ENCODE results near the gene CPSF2. TPM values are rescaled to one million over a fixed set of nuclear protein-coding genes. Genes with fewer than 3 reads are reported as not detected.
"Not testable (repeated sequence)": the region's sequence is repeated elsewhere in the genome, so short reads cannot be mapped to it uniquely, and the experiment has no call there.

CPSF2 gene
- total RNA-seq, 1 experiment from 2014 or later, result 66.6 TPM

DNA sequence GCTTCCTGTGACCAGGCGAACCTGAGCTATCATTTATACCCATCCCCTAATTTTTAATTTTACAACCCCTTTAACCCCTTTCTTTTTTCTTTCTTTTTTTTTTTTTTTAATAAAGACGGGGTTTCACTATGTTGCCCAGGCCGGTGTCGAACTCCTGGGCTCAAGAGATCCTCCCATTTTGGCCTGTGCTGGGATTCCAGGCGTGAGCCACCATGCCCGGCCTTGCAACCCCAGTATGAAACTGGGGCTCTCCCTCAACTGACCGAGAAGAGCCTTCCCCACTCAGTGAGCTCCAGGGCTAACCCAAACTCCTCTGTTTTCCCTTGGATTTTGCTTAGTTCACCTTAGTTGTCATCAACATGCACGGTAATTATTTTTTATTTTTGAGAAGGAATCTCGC is 992 bp downstream of the CPSF2 start:
- peaks cover 20% of the 10 kb centered on the region for H3K36me3 ChIP-seq
- H3K9me3 ChIP-seq (replicated peaks), result no peaks in the 10 kb centered on the region
- no peaks in the 10 kb centered on the region for H3K27me3 ChIP-seq
- peak overlapping the region; percentile 96 for H3K4me3 ChIP-seq
- H3K4me1 ChIP-seq, result no peaks in the 10 kb centered on the region; the same call in 1 of the 2 replicates
- no peak for DNase-seq
- H3K27ac ChIP-seq, result peak overlapping the region; percentile 97; the same call in 1 of the 2 replicates

- DNase-seq, result no peak
Measured at GRCh38 chr14:92134456-92134855, 12.7 kb downstream of the CPSF2 start.

DNA sequence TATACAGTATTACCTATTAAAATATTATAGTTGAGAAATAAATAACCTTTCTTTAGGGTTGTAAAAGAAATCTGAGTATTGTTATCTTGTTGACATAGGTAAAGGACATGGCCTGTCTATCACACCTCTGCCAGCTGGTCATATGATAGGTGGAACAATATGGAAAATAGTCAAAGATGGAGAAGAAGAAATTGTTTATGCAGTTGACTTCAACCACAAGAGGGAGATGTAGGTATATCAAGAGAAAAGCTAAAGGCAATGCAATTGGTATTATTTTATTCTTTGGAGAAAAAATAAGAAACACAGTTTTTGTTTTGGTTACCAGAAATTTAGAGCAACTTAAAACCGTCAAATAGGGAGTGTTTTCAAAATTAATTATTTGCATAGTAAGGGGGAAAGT is 13.5 kb downstream of the CPSF2 start:
- Histone ChIP-seq H3K4me1 (no peaks in the 10 kb centered on the region), H3K27ac (no peak overlapping the region), H3K36me3 (peaks cover 59% of the 10 kb centered on the region), H3K9me3 (replicated peaks) (no peaks in the 10 kb centered on the region), H3K4me3 (no peak overlapping the region), H3K27me3 (no peaks in the 10 kb centered on the region)
- peak in 1 of 2 experiments; percentile 7 for DNase-seq

More at GRCh38 chr14:92134456-92134855, 12.7 kb downstream of the CPSF2 start:
- no peak overlapping the region for H3K4me3 ChIP-seq
- no peaks in the 10 kb centered on the region for H3K9me3 ChIP-seq (replicated peaks)
- H3K36me3 ChIP-seq, result peaks cover 56% of the 10 kb centered on the region
- no peaks in the 10 kb centered on the region for H3K27me3 ChIP-seq
- H3K27ac ChIP-seq, result no peak overlapping the region
- no peaks in the 10 kb centered on the region for H3K4me1 ChIP-seq

- no peaks in the 10 kb centered on the region for H3K9me3 ChIP-seq (replicated peaks)
- DNase-seq, result peak in 1 of 2 experiments; percentile 10
- no peaks in the 10 kb centered on the region for H3K4me1 ChIP-seq
- peaks cover 79% of the 10 kb centered on the region for H3K36me3 ChIP-seq
- H3K27ac ChIP-seq, result no peak overlapping the region
- H3K4me3 ChIP-seq, result no peak overlapping the region
- no peaks in the 10 kb centered on the region for H3K27me3 ChIP-seq
Measured at GRCh38 chr14:92143309-92143708, 21.5 kb downstream of the CPSF2 start.

- DNase-seq, result no peak
- H3K9me3 ChIP-seq (replicated peaks), result no peaks in the 10 kb centered on the region
- no peaks in the 10 kb centered on the region for H3K4me1 ChIP-seq
- H3K27ac ChIP-seq, result no peak overlapping the region
- peaks cover 73% of the 10 kb centered on the region for H3K36me3 ChIP-seq
- no peaks in the 10 kb centered on the region for H3K27me3 ChIP-seq
- H3K4me3 ChIP-seq, result no peak overlapping the region
Measured at GRCh38 chr14:92143962-92144361, 22.2 kb downstream of the CPSF2 start.

- Histone ChIP-seq H3K36me3 (peaks cover 71% of the 10 kb centered on the region), H3K4me3 (no peak overlapping the region), H3K4me1 (no peaks in the 10 kb centered on the region), H3K9me3 (replicated peaks) (no peaks in the 10 kb centered on the region), H3K27ac (no peak overlapping the region), H3K27me3 (no peaks in the 10 kb centered on the region)
- no peak for DNase-seq
Measured at GRCh38 chr14:92144708-92145107, 22.9 kb downstream of the CPSF2 start.

DNA sequence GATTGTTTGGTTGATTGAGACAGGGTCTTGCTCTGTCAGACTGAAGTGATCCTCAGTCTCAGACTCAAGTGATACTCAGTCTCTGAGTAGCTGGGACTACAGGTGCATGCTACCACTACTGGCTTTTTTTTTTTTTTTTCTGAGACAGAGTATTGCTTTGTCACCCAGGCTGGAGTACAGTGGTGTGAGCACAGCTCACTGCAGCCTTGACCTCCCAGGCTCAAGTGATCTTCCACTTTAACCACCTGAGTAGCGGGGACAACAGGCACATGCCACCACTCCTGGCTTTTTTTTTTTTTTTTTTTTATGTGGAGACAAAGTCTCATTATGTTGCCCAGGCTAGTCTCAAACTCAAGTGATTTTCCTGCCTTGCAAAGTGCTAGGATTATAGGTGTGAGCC is 31.8 kb downstream of the CPSF2 start:
- Histone ChIP-seq H3K27ac (no peak overlapping the region), H3K27me3 (no peaks in the 10 kb centered on the region), H3K9me3 (replicated peaks) (no peaks in the 10 kb centered on the region), H3K4me3 (no peak overlapping the region), H3K4me1 (no peaks in the 10 kb centered on the region), H3K36me3 (peaks cover 54% of the 10 kb centered on the region)
- no peak for DNase-seq

DNA sequence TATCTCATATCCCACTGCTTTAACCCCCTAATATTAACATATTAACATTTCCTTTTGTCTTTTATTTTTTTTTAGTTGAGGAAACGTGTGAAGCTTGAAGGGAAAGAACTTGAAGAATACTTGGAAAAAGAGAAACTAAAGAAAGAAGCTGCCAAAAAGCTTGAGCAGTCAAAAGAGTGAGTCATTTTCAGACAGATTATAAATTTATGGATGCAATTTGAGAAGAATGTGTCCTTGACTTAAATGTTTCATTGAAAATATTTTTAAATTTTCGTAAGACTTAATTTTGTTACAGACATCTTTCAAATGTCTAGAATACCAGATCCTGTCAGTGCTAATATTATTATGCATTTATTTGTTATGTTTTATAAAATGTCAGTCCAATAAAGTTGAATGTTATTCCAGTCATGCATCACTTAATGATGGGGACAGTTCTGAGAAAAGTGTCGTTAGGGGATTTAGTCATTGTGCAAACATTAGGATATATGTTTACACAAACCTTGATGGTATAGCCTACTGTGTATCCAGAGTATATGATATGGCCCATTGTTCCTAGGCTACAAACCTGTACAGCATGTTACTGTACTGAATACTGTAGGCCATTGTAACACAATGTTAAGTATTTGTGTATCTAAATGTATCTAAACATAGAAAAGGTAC is 32.6 kb downstream of the CPSF2 start:
- Histone ChIP-seq H3K27me3 (no peaks in the 10 kb centered on the region), H3K4me1 (no peaks in the 10 kb centered on the region), H3K9me3 (replicated peaks) (no peaks in the 10 kb centered on the region), H3K4me3 (no peak overlapping the region), H3K36me3 (peaks cover 58% of the 10 kb centered on the region), H3K27ac (no peak overlapping the region)
- DNase-seq, result no peak

DNA sequence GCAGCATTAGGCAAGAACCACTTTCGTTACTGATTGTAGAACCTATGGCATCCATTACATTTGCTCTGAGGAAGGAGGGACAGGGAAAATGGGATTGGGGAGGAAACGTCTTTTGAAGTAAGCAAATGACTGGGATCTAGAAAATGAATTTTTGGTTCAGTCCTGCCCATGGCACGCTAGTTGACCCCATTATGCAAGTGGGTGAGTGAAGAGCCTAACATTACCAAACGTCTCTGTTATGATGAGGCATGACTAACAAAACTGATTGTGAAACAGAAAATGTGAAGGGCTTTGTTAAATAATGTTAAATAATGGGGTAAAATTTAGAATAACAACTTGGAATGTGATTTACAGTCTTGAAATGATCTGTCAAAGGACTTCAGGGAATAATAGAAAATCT is 38.9 kb downstream of the CPSF2 start:
- Histone ChIP-seq H3K4me3 (no peak overlapping the region), H3K9me3 (replicated peaks) (peaks cover 4% of the 10 kb centered on the region; the same call in 1 of the 2 replicates), H3K27me3 (no peaks in the 10 kb centered on the region), H3K27ac (no peak overlapping the region), H3K4me1 (no peaks in the 10 kb centered on the region), H3K36me3 (peaks cover 90% of the 10 kb centered on the region)
- no peak for DNase-seq

GRCh38 chr14:92161521-92161920 is 39.8 kb downstream of the CPSF2 start:
- no peak for DNase-seq
- H3K4me3 ChIP-seq, result no peak overlapping the region
- no peaks in the 10 kb centered on the region for H3K27me3 ChIP-seq
- no peaks in the 10 kb centered on the region for H3K4me1 ChIP-seq
- no peak overlapping the region for H3K27ac ChIP-seq
- H3K36me3 ChIP-seq, result peaks cover 88% of the 10 kb centered on the region
- H3K9me3 ChIP-seq (replicated peaks), result peaks cover 8% of the 10 kb centered on the region

DNA sequence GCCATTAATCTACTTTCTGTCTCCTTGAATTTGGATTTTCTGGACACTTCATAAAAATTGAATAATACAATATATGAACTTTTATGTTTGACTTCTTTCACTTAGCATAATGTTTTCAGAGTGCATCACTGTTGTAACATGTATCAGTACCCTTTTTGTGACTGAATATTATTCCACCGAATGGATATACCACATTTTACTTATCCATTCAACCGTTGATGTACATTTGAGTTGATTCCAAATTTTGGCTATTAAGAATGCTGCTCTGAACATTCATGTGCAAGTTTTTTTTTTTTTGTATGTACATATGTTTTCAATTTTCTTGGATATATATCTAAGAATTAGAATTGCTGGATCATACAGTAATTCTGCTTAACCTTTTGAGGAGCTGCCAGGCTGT is 43.2 kb downstream of the CPSF2 start:
- peaks cover 56% of the 10 kb centered on the region for H3K36me3 ChIP-seq
- DNase-seq, result no peak
- H3K27me3 ChIP-seq, result no peaks in the 10 kb centered on the region
- H3K4me1 ChIP-seq, result no peaks in the 10 kb centered on the region
- no peak overlapping the region for H3K27ac ChIP-seq
- peaks cover 10% of the 10 kb centered on the region for H3K9me3 ChIP-seq (replicated peaks)
- no peak overlapping the region for H3K4me3 ChIP-seq

DNA sequence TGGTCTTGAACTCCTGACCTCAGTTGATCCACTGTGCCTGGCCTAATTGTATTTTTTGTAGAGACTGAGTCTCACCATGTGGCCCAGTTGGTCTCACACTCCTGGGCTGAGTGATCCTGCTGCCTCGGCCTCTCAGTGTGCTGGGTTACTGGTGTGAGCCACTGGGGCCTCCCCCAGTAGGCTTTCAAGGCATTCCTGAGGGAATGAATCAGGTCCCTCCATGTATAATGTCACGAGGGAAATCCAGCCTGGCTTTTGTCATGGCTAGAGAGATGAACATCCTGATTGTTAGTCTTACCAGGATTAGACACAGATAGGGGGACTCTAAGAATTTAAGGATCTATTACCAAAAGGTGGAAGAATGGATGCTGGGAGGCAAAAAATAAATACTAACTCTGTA is 51.9 kb downstream of the CPSF2 start:
- DNase-seq, result no peak
- no peaks in the 10 kb centered on the region for H3K36me3 ChIP-seq
- H3K27me3 ChIP-seq, result no peaks in the 10 kb centered on the region
- no peaks in the 10 kb centered on the region for H3K9me3 ChIP-seq (replicated peaks)
- no peak overlapping the region for H3K4me3 ChIP-seq
- H3K27ac ChIP-seq, result no peak overlapping the region
- H3K4me1 ChIP-seq, result no peaks in the 10 kb centered on the region

DNA sequence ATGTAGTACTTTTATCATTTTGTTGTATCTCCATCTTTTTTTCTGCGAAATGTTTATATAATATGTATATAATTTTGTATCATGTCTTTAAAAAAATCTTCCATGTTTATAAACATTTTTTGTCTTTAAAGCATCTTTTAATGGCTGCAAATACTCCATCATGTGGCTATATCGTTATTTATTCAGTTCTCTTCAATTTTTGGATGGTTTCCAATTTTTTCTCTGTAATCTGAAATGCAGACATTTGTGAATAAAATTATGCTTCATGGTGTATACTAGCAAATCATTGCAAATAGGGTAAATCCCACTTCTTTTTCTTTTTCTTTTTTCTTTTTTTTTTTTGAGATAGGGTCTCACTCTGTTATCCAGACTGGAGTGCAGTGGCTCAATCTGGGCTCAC is 54.0 kb downstream of the CPSF2 start:
- Histone ChIP-seq H3K4me3 (no peak overlapping the region), H3K27me3 (no peaks in the 10 kb centered on the region), H3K27ac (no peak overlapping the region), H3K4me1 (no peaks in the 10 kb centered on the region), H3K36me3 (no peaks in the 10 kb centered on the region), H3K9me3 (replicated peaks) (no peaks in the 10 kb centered on the region)
- DNase-seq, result no peak

DNA sequence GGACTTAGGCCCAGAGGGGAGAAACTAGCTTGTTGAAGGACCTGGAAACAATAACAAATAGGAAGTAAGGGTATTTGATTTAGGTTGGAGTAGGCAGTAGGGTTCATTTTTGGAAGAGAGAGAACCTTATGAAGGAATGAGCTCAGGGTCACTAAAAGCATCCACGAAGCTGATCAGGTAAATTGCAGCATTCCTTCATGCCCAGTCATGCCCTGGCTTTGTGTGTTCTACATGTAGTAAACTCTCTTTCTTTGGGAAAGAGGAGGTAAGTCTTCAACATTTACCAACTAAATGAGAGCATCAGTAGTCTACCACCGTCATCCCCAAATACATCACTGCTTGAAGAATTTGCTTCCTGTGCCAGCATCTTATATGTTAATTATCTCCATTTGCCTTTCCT is 54.7 kb downstream of the CPSF2 start:
- no peak overlapping the region for H3K4me3 ChIP-seq
- H3K9me3 ChIP-seq (replicated peaks), result no peaks in the 10 kb centered on the region
- no peaks in the 10 kb centered on the region for H3K36me3 ChIP-seq
- no peaks in the 10 kb centered on the region for H3K4me1 ChIP-seq
- H3K27me3 ChIP-seq, result no peaks in the 10 kb centered on the region
- no peak for DNase-seq
- H3K27ac ChIP-seq, result no peak overlapping the region

- DNase-seq; H3K27ac ChIP-seq; H3K4me3 ChIP-seq; H3K9me3 ChIP-seq (replicated peaks); H3K36me3 ChIP-seq; H3K4me1 ChIP-seq; H3K27me3 ChIP-seq: not testable (repeated sequence)
Measured at GRCh38 chr14:92179178-92179577, 57.4 kb downstream of the CPSF2 start.

- Histone ChIP-seq H3K9me3 (replicated peaks) (no peaks in the 10 kb centered on the region), H3K4me1 (no peaks in the 10 kb centered on the region), H3K27ac (no peak overlapping the region), H3K27me3 (no peaks in the 10 kb centered on the region), H3K4me3 (no peak overlapping the region), H3K36me3 (no peaks in the 10 kb centered on the region)
- no peak for DNase-seq
Measured at GRCh38 chr14:92185559-92185958, 63.8 kb downstream of the CPSF2 start.

Data from SJCRH30 (cell line).